ENCODE results near the gene RAB3IP. TPM values are rescaled to one million over a fixed set of nuclear protein-coding genes. Genes with fewer than 3 reads are reported as not detected.

RAB3IP gene, protein sequence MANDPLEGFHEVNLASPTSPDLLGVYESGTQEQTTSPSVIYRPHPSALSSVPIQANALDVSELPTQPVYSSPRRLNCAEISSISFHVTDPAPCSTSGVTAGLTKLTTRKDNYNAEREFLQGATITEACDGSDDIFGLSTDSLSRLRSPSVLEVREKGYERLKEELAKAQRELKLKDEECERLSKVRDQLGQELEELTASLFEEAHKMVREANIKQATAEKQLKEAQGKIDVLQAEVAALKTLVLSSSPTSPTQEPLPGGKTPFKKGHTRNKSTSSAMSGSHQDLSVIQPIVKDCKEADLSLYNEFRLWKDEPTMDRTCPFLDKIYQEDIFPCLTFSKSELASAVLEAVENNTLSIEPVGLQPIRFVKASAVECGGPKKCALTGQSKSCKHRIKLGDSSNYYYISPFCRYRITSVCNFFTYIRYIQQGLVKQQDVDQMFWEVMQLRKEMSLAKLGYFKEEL
- 10 to 100 TPM; 21.8 to 37.5 (median 32.8) TPM for total RNA-seq
- 10 to 100 TPM; 19.7 to 29.0 TPM for polyA plus RNA-seq
- long read RNA-seq, donor 1, transcript RAB3IP-201 (11 exons, 3,690 nt), result major isoform, 8 of 15 reads
- long read RNA-seq, donor 1, partial matches to known transcripts, result 2 of 15 reads
- long read RNA-seq, donor 1, other reads (novel, unspliced or antisense), result 3 of 15 reads
- long read RNA-seq, donor 2, transcript RAB3IP-201 (11 exons, 3,690 nt), result major isoform, 40 of 51 reads
- long read RNA-seq, donor 2, partial matches to known transcripts, result 2 of 51 reads
- long read RNA-seq, donor 2, other reads (novel, unspliced or antisense), result 7 of 51 reads
- long read RNA-seq, donor 3, full-length matches to known transcripts, result 15 of 19 reads
- long read RNA-seq, donor 3, partial matches to known transcripts, result 2 of 19 reads
- long read RNA-seq, donor 3, other reads (novel, unspliced or antisense), result 2 of 19 reads

DNA sequence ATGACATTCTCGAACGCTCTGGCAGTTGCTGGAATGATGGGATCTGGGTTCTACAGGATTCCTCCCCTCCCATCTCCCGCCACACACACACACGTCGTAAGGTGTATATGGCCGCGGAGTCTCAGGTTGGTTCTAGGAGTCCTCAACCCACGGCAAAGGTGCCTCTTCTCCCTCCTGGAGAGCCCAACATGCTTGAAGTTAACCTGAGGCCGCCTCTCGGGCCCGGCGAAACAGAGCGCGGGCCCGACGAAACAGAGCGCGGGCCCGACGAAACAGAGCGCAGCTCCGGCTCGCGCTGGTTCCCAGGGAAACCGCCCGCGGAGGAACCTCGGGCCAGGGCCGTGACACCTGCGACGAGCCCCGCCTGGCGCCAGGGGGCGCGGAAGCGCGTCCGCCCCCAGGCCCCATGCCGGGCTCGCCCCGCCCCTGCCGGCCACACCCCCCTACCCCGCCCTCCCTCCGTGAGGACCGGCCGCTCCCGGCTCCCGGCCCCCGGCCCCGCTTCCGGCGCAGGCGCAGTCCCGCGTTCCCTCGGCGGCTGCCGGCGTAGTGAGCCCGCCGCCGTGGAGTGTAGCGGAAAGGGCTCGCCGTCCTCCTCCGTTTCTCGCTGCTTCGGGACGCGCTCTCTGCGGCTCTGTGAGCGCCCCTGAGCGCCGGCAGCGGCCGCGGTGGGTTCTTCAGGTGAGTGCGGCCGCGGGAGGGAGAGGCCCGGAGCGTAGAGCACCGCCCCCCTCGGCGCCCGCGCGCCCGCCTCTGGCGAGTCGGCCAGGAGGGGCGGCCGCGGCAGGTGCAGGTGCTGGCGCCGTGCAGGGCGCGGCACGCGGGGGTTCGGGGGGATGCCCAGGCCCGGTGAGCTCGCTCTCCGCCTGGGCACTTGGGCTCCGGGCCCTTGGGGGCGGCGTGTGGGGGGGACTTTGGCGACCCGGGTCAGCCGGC, at the start of gene RAB3IP:
TSS of gene RAB3IP (plus strand) at position 510 of the 936 bp plus-strand sequence. CDS start 16,549 bp downstream, outside the sequence.
- peaks cover 0 to 17% (median 8%) of the 10 kb centered on the region in 12 donors for H3K4me1 ChIP-seq
- intact Hi-C loops (cut with DNase I), result loop anchor here in 1 of 10 donors (10.0 kb wide), 1 partner anchor 74 kb away; no protein-coding TSS in a partner anchor
- H3K36me3 ChIP-seq, result no peaks in the 10 kb centered on the region
- ATAC-seq (peak; percentile 86 to 97 (median 95)), DNase-seq (peak; percentile 87 to 95 (median 91))
- peak within 1 kb of the TSS; percentile 64 to 99 (median 86) for H3K4me3 ChIP-seq
- no peaks in the 10 kb centered on the region for H3K9me3 ChIP-seq
- no peaks in the 10 kb centered on the region for H3K27me3 ChIP-seq
- peak within 1 kb of the TSS in 11 of 12 donors; percentile 55 to 82 (median 78) for H3K27ac ChIP-seq
- TF ChIP-seq POLR2A (IDR thresholded peaks at IDR 0.05), result peak; percentile 13 to 60
- TF ChIP-seq, protein P1, sequence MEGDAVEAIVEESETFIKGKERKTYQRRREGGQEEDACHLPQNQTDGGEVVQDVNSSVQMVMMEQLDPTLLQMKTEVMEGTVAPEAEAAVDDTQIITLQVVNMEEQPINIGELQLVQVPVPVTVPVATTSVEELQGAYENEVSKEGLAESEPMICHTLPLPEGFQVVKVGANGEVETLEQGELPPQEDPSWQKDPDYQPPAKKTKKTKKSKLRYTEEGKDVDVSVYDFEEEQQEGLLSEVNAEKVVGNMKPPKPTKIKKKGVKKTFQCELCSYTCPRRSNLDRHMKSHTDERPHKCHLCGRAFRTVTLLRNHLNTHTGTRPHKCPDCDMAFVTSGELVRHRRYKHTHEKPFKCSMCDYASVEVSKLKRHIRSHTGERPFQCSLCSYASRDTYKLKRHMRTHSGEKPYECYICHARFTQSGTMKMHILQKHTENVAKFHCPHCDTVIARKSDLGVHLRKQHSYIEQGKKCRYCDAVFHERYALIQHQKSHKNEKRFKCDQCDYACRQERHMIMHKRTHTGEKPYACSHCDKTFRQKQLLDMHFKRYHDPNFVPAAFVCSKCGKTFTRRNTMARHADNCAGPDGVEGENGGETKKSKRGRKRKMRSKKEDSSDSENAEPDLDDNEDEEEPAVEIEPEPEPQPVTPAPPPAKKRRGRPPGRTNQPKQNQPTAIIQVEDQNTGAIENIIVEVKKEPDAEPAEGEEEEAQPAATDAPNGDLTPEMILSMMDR (IDR thresholded peaks at IDR 0.05), result peak; percentile 48 to 85 (median 66)
- 1 to 4% (median 2%) methylated on average over 35 to 110 of the region's 110 CpGs for WGBS, 4 donors

DNA sequence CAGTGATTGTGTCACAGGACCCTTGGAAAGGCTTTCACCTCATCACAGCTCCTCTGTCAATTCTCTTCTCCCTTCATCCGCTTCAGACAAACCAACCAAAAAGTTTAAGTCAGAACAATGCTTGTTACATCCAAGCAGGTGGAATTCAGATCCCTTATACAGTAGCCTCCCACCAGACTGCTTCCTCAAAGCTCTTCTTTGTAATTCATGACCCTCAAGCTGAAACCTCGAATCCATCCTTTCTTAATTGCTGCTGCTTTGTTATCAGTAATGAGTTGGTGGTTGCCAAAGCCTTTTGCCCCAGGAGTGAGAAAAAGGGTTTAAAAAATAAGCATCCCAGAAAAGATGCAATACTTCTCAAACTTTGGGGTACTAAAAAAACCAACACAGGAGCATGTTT, 49.0 kb upstream of the RAB3IP start:
- Histone ChIP-seq H3K9me3 (no peaks in the 10 kb centered on the region), H3K4me1 (peaks cover 0 to 12% (median 7%) of the 10 kb centered on the region in 12 donors), H3K27ac (peak overlapping the region in 7 of 12 donors; percentile 11 to 68 (median 53)), H3K4me3 (no peak overlapping the region), H3K36me3 (no peaks in the 10 kb centered on the region), H3K27me3 (no peaks in the 10 kb centered on the region)
- DNase-seq, result no peak
- 75 to 83% (median 79%) methylated on average over 2 of the region's 2 CpGs for WGBS, 4 donors
- no peak for ATAC-seq
- TF ChIP-seq, protein P1 (IDR thresholded peaks at IDR 0.05), result no peak
- TF ChIP-seq POLR2A (IDR thresholded peaks at IDR 0.05), result no peak
- intact Hi-C loops (cut with DNase I), result no loop called here

DNA sequence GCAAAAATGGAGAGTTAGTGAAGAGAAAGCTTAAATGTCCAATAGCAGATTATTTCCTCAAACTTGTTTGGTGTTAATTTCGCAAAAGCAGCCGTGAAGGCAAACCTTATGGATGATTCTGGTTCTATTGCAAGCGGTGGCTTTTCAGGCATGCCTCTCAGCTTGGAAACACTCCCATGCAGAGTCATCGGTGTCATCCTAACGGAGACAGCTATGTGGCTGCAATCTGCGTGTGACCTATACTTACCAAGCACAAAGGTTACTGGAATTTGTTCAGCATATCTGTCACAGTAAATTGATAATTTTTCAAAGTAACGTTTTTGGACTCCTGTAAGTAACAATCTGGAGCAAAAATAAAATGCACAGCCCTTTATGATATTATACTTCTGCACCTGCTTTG, 44.5 kb upstream of the RAB3IP start:
- intact Hi-C loops (cut with DNase I), result no loop called here
- TF ChIP-seq, protein P1 (IDR thresholded peaks at IDR 0.05), result no peak
- no peak for TF ChIP-seq POLR2A (IDR thresholded peaks at IDR 0.05)

More for the DNA sequence above, 44.5 kb upstream of the RAB3IP start:
- H3K4me3 ChIP-seq, result no peak overlapping the region
- no peaks in the 10 kb centered on the region for H3K9me3 ChIP-seq
- ATAC-seq, result peak in 3 of 4 donors; percentile 42 to 66 (median 57)
- DNase-seq, result peak in 1 of 5 donors; percentile 41
- no peaks in the 10 kb centered on the region for H3K27me3 ChIP-seq
- H3K27ac ChIP-seq, result no peak overlapping the region
- peaks cover 0 to 6% (median 3%) of the 10 kb centered on the region in 12 donors for H3K4me1 ChIP-seq
- WGBS, 4 donors, result 49 to 61% (median 59%) methylated on average over 7 of the region's 7 CpGs
- no peaks in the 10 kb centered on the region for H3K36me3 ChIP-seq

Data from heart left ventricle (tissue), 16 donors.